GM12891 (cell line): ENCODE measurements around the gene VGF.

Experiments used
- POLR2A ChIP-seq: IDR thresholded peaks from 2 replicates; pipeline ENCODE4 v1.6.1; 2011; ENCODE audit warnings: low read depth, low read length, control low read depth
- POLR2AphosphoS5 ChIP-seq: IDR thresholded peaks from 2 replicates; pipeline ENCODE4 v1.6.1; 2011; ENCODE audit warnings: low read depth, low read length, control low read depth
- TAF1 ChIP-seq: IDR thresholded peaks from 2 replicates; pipeline ENCODE4 v1.6.1; 2011; ENCODE audit warnings: low read depth, low read length, control low read depth

- TF ChIP-seq POLR2A (no peak), TAF1 (no peak), POLR2AphosphoS5 (no peak)
These were observed 51.5 kb downstream of the VGF start for GRCh38 chr7:101113836-101114235.
